Calu3 (cell line): ENCODE results near the gene PSMA4. TPM values are rescaled to one million over a fixed set of nuclear protein-coding genes. Genes with fewer than 3 reads are reported as not detected.
"Not testable (repeated sequence)": the region's sequence is repeated elsewhere in the genome, so short reads cannot be mapped to it uniquely, and the experiment has no call there.

ENCODE experiments used
- BruUV-seq: library from RNA; stranded (reverse); fragments of 400-500 nt; replicated peaks from 2 replicates; lab custom pipeline; 2021; lab: Mats Ljungman, UMichigan
- CTCF ChIA-PET: fragments of 300-600 bp; sonication (Branson Sonifier 250); formaldehyde crosslinking; loops from one replicate; lab custom pipeline; 2022; ENCODE audit warnings: antibody characterized with exemption; lab: Charles Lee
- DNase-seq: peaks from one replicate; pipeline ENCODE4 v3.0.0; 2022
- H3K27ac Mint-ChIP-seq: one replicate; pipeline ENCODE4 v1.8.0; 2022; ENCODE audit warnings: mixed read lengths; ENCODE audit not compliant: unreplicated experiment
- H3K27me3 Mint-ChIP-seq: one replicate; pipeline ENCODE4 v1.8.0; 2022; ENCODE audit warnings: mixed read lengths; ENCODE audit not compliant: unreplicated experiment
- H3K36me3 Mint-ChIP-seq: one replicate; pipeline ENCODE4 v1.8.0; 2022; ENCODE audit warnings: mild to moderate bottlenecking, moderate library complexity, mixed read lengths; ENCODE audit not compliant: insufficient read depth, unreplicated experiment
- H3K4me1 Mint-ChIP-seq: one replicate; pipeline ENCODE4 v1.8.0; 2022; ENCODE audit warnings: mild to moderate bottlenecking, low read depth, mixed read lengths; ENCODE audit not compliant: unreplicated experiment
- H3K4me3 Mint-ChIP-seq: one replicate; pipeline ENCODE4 v1.8.0; 2022; ENCODE audit warnings: mild to moderate bottlenecking, low read depth, moderate library complexity, mixed read lengths; ENCODE audit not compliant: unreplicated experiment
- H3K9me3 Mint-ChIP-seq: one replicate; pipeline ENCODE4 v1.8.0; 2022; ENCODE audit warnings: low read depth, mixed read lengths; ENCODE audit not compliant: unreplicated experiment
- intact Hi-C: fragments of 100-400 bp; cut with micrococcal nuclease; formaldehyde crosslinking; loops from one replicate; pipeline ENCODE4 v1.10.0; 2022; ENCODE audit not compliant: unreplicated experiment
- total RNA-seq: library from RNA; stranded (reverse); gene quantifications from 2 replicates; pipeline ENCODE4 v1.2.3, GENCODE V29; 2022
- TF ChIP-seq, protein P1 (sequence below): fragments of 200-600 bp; IDR thresholded peaks from one replicate; pipeline ENCODE4 v1.8.0; 2022; ENCODE audit warnings: antibody characterized with exemption; ENCODE audit not compliant: unreplicated experiment

Gene PSMA4
- total RNA-seq, 1 experiment from 2014 or later, result 376 TPM

DNA sequence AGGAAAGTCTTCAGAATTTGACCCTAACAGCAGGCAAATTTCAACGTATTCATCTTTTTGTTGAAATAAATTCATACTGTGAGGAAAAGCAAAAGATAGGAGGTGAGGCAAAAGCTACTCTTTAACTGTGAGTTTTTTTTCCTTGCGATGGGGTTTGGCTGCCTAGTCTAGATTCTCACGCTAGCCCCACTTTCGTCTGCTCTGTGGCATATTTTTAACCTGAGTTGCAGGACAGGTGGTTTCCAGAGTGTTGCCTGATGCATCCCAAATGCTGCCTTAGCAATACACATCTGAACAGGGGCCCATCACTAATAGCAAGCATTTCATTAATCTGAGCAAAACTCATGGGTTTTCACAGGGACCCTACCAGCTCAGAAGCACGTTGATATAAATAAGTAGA, 11.7 kb downstream of the PSMA4 start:
- BruUV-seq, result no TSS peak
- peaks cover 21% of the 10 kb centered on the region for H3K36me3 Mint-ChIP-seq
- CTCF ChIA-PET, result no interaction called here
- H3K9me3 Mint-ChIP-seq, result no peaks in the 10 kb centered on the region
- intact Hi-C loops, result no loop called here
- TF ChIP-seq, protein P1, sequence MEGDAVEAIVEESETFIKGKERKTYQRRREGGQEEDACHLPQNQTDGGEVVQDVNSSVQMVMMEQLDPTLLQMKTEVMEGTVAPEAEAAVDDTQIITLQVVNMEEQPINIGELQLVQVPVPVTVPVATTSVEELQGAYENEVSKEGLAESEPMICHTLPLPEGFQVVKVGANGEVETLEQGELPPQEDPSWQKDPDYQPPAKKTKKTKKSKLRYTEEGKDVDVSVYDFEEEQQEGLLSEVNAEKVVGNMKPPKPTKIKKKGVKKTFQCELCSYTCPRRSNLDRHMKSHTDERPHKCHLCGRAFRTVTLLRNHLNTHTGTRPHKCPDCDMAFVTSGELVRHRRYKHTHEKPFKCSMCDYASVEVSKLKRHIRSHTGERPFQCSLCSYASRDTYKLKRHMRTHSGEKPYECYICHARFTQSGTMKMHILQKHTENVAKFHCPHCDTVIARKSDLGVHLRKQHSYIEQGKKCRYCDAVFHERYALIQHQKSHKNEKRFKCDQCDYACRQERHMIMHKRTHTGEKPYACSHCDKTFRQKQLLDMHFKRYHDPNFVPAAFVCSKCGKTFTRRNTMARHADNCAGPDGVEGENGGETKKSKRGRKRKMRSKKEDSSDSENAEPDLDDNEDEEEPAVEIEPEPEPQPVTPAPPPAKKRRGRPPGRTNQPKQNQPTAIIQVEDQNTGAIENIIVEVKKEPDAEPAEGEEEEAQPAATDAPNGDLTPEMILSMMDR, result no peak
- no peaks in the 10 kb centered on the region for H3K4me1 Mint-ChIP-seq
- no peak for DNase-seq
- H3K27me3 Mint-ChIP-seq, result no peaks in the 10 kb centered on the region
- no peak overlapping the region for H3K4me3 Mint-ChIP-seq
- H3K27ac Mint-ChIP-seq, result no peak overlapping the region

DNA sequence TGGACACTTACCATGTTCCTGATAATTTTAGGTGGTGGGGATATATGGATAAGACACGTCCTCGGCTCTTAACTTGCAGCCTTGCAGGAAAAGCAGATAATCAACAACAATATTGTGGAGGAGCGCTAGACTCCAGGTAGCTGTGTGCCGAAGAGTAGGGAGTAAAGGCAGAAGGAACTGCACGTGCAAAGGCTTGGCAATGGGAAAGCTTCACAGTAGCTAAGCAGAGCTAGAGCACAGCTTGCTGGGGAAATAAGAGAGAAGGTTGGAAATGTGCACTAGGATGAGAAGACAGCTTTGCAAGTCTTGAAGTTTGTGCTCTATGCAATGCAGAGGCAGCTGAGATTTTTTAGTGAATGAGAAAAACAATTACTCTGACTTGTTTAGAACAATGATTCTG, 12.4 kb downstream of the PSMA4 start:
- TF ChIP-seq, protein P1, result no peak
- H3K4me1 Mint-ChIP-seq, result no peaks in the 10 kb centered on the region
- DNase-seq, result no peak
- H3K36me3 Mint-ChIP-seq, result peaks cover 19% of the 10 kb centered on the region
- BruUV-seq, result no TSS peak
- intact Hi-C loops, result no loop called here
- H3K4me3 Mint-ChIP-seq, result no peak overlapping the region
- H3K9me3 Mint-ChIP-seq, result no peaks in the 10 kb centered on the region
- H3K27me3 Mint-ChIP-seq, result no peaks in the 10 kb centered on the region
- CTCF ChIA-PET, result interaction anchor here (0.6 to 1.2 kb wide), 2 partner anchors 13 to 26 kb away, joined by 3 to 5 read pairs; partner anchors contain the start of gene CHRNA5
- H3K27ac Mint-ChIP-seq, result no peak overlapping the region

DNA sequence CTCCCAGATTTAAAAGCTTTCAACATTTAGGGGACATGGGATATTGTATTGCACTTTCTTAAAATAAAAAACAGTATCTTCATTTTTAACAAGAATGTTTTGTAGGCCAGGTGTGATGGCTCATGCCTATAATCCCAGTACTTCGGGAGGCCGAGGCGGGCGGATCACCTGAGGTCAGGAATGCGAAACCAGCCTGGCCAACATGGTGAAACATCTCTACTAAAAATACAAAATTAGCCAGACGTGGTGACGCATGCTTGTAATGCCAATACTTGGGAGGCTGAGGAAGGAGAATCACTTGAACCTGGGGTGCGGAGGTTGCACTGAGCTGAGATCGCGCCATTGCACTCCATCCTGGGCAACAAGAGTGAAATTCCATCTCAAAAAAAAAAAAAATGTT, 20.0 kb downstream of the PSMA4 start:
- H3K27me3 Mint-ChIP-seq, intact Hi-C loops, H3K27ac Mint-ChIP-seq, BruUV-seq, H3K4me3 Mint-ChIP-seq, DNase-seq, H3K36me3 Mint-ChIP-seq, H3K9me3 Mint-ChIP-seq, H3K4me1 Mint-ChIP-seq: not testable (repeated sequence)
- CTCF ChIA-PET, result interaction anchor here (0.6 kb wide), 1 partner anchor 157 kb away, joined by 4 read pairs; no protein-coding TSS in a partner anchor

DNA sequence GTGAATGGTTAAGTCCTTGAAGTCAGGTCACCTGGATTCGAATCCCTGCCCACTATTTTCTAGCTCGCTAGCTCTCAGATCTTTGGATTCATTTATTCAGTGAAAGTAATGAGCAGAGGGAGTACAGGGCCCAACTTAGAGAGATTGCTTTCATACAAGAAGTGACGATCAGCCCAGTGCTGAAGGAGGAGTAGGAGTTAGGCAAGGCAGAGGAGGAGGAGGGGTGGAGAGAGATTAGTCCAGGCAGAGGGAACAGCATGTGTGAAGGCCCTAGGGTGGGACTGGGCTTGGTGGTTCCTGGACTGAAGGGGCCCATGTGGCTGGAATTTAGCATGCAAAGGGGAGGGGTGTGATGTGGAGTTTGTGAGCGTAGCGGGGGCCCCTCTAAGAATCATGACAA, 21.2 kb downstream of the PSMA4 start:
- intact Hi-C loops, result no loop called here
- H3K36me3 Mint-ChIP-seq, result peaks cover 17% of the 10 kb centered on the region
- H3K9me3 Mint-ChIP-seq, result no peaks in the 10 kb centered on the region
- no peaks in the 10 kb centered on the region for H3K27me3 Mint-ChIP-seq
- no peak for DNase-seq
- CTCF ChIA-PET, result no interaction called here
- H3K4me1 Mint-ChIP-seq, result peaks cover 7% of the 10 kb centered on the region
- BruUV-seq, result no TSS peak
- H3K27ac Mint-ChIP-seq, result no peak overlapping the region
- no peak overlapping the region for H3K4me3 Mint-ChIP-seq
- TF ChIP-seq, protein P1, result no peak

DNA sequence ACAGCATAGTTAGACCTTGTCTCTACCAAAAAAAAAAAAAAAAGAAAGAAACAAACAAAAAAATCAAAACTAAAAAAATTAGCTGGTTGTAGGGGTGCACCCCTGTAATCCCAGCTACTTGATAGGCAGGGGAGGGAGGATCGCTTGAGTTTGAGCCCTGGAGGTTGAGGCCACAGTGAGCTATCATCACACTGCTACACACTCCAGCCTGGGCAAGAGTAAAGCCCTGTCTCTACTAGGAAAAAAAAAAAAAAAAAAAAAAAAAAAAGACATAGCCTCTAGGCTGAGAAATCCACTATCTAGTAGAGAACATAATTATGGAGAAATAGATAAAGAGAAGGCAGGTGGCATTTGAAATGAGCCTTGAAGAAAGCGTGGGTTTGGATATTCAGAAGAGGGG, 22.8 kb downstream of the PSMA4 start:
- no peak for DNase-seq
- no peaks in the 10 kb centered on the region for H3K9me3 Mint-ChIP-seq
- no peak overlapping the region for H3K27ac Mint-ChIP-seq
- H3K4me3 Mint-ChIP-seq, result no peak overlapping the region
- peaks cover 7% of the 10 kb centered on the region for H3K4me1 Mint-ChIP-seq
- intact Hi-C loops, result no loop called here
- TF ChIP-seq, protein P1, result no peak
- H3K36me3 Mint-ChIP-seq, result peaks cover 30% of the 10 kb centered on the region
- H3K27me3 Mint-ChIP-seq, result no peaks in the 10 kb centered on the region
- no TSS peak for BruUV-seq
- CTCF ChIA-PET, result interaction anchor here (0.6 kb wide), 1 partner anchor 78 kb away, joined by 7 read pairs; no protein-coding TSS in a partner anchor
